Endothelial cell of umbilical vein (primary cell): ENCODE data around the gene NSMCE1.

Source experiments
- CTCF ChIP-seq, 2 donors: IDR thresholded peaks; 1 replicate in 1 of 2; 2 replicates in 1 of 2; pipeline ENCODE4 v1.5.1; 2011; ENCODE audit warnings: low read length in 2 of 2, mild to moderate bottlenecking in 2 of 2, moderate library complexity in 2 of 2, control low read depth in 1 of 2, inconsistent platforms in 1 of 2, low read depth in 1 of 2; ENCODE audit not compliant: insufficient read depth in 1 of 2; ENCODE audit errors: extremely low read depth in 1 of 2
- EZH2 ChIP-seq: IDR thresholded peaks from 2 replicates; pipeline ENCODE4 v1.6.1; 2012; ENCODE audit warnings: borderline replicate concordance, low read depth, mild to moderate bottlenecking, moderate library complexity, low read length, inconsistent platforms; ENCODE audit not compliant: severe bottlenecking
- FOS ChIP-seq: IDR thresholded peaks from 2 replicates; pipeline ENCODE4 v1.6.1; 2011; ENCODE audit warnings: mild to moderate bottlenecking, low read length, moderate library complexity, borderline replicate concordance; ENCODE audit not compliant: insufficient read depth
- JUN ChIP-seq: IDR thresholded peaks from 2 replicates; pipeline ENCODE4 v1.6.1; 2011; ENCODE audit warnings: borderline replicate concordance, low read depth; ENCODE audit not compliant: insufficient read length, insufficient read depth
- MAX ChIP-seq: IDR thresholded peaks from 2 replicates; pipeline ENCODE4 v1.6.1; 2011; ENCODE audit not compliant: insufficient read depth, insufficient read length
- MYC ChIP-seq: IDR thresholded peaks from one replicate; pipeline ENCODE4 v1.6.1; 2011; ENCODE audit warnings: mild to moderate bottlenecking, low read depth, low read length
- POLR2A ChIP-seq: IDR thresholded peaks from 2 replicates; pipeline ENCODE4 v1.6.1; 2012; ENCODE audit warnings: low read depth, mild to moderate bottlenecking, control low read depth, low read length
- POLR2AphosphoS5 ChIP-seq: IDR thresholded peaks from 2 replicates; pipeline ENCODE4 v1.6.1; 2012; ENCODE audit warnings: low read depth, mild to moderate bottlenecking, control low read depth, low read length, moderate library complexity; ENCODE audit not compliant: insufficient read depth

GRCh38 chr16:27195076-27195741, 73.4 kb downstream of the NSMCE1 start:
- TF ChIP-seq POLR2A = no peak
- no peak for TF ChIP-seq POLR2AphosphoS5
- TF ChIP-seq EZH2 = no peak
- TF ChIP-seq CTCF (IDR thresholded peaks at IDR 0.05; ENCODE audit: extremely low read depth in 1 of 2, insufficient read depth in 1 of 2, low read depth in 1 of 2, low read length in 2 of 2) = no peak
- no peak for TF ChIP-seq MYC
- TF ChIP-seq JUN = no peak
- no peak for TF ChIP-seq MAX
- TF ChIP-seq FOS = no peak
